GM19463 (cell line): ENCODE results near the gene COL24A1.
"Not testable (repeated sequence)": the region's sequence is repeated elsewhere in the genome, so short reads cannot be mapped to it uniquely, and the experiment has no call there.

Experiments
- ATAC-seq: cut with Tn5 transposase; IDR thresholded peaks from one replicate; pipeline ENCODE4 v1.9.1; 2021; ENCODE audit warnings: mild to moderate bottlenecking, moderate library complexity; ENCODE audit not compliant: unreplicated experiment

The COL24A1 gene

DNA sequence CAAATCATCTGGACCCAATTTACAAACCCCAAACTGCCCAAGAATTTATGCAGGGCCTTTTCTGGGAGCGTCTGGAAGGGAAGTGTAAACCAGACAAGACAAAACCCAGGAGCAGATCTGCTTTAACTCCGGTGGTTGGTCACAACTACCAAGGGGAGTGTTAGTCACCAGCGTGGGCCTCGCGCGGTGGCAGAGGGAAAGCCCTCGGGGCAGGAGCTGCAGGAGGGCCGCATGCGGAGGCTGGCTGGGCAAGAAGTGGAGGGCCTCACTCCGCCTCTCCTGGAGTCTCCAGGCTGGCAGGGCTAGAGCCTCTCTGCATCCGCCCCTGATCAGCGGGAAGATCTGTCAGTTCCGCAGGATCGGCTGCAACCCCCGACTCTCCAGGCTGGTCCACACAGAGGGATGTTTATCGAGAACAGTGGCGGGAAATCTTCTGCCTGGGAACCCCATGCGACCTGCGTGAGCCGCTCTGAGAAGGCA, 2.0 kb downstream of the COL24A1 start:
- no peak for ATAC-seq

DNA sequence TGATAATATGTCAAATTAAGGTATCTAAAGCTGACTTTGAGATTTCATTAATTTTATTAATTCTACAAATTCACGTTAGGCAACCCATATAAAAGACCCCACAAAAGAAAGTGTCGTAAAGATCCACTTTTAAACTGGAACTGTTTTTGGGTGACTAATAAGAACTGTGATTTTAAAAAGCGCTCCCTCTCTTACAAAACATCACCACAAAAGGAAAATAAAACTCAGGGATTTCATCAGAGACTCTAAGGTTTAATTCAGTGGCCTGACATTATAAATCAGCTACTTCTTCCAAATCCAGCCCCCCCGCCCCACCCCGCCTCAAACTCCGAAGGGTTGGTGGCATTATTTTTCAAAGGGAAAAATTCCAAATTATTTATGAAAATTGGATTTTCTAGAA, 2.7 kb downstream of the COL24A1 start:
- ATAC-seq, result no peak

DNA sequence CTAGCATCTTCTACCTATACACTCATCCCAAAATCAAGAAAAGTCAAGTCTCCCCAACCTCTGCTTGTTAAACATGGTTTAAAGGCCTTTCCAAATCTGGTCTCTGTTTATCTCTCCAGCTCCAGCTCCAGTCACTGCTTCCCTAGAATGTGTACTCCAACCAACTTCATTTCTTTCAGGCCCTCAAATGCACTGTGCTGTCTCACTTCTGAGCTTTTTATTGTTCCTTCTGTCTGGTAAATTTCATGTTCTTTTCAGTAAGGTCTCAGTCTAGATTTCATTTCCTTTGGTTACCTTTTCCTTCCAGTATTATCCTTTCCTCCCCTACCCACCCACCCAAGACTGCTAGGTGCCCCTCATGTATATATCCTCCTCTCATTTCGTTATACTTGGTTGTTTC, 3.7 kb downstream of the COL24A1 start:
- ATAC-seq, result no peak

- ATAC-seq, result no peak
Observed at GRCh38 chr1:86151427-86151826, 5.1 kb downstream of the COL24A1 start.

DNA sequence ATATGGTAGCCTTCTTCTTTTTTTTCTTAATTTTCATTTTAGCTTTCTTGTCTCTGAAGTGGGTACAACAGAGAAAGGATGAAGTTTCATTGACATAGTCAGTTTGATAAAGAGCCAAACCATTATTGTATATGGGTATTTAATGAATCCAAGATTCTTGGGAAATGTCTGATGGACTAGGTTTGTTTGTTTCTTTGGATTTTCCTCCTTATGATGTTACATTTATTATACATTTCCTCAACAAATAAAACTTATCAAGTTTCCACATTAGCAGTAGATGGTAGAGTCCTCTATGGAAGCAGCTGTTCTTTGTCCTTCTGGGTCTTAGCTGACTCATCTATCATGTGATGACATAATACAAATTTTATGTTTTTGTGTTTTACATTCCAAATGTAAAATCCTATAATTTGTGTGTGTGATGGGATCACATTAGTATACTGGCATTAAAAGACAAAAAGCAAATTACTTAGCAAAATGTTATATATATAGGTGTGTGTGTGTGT, 6.0 kb downstream of the COL24A1 start:
- no peak for ATAC-seq

GRCh38 chr1:86149591-86149990, 7.0 kb downstream of the COL24A1 start:
- ATAC-seq, result no peak

DNA sequence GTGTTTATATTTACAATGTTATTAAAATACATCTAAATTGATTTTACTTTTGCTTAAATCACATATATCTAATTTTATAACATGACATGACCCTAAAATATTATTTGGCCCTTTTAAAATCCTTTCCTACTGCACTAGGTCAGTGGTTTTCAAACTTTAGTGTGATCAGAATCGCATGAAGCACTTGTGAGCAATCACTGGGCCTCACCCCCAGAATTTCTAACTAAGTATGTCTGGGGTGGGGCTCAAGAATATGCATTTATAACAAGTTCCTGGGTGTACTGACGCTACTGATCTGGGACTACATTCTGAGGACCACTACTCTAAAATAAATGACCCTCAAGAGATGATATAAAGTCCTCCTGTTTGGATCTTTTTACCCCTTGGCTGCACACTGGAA, 8.8 kb downstream of the COL24A1 start:
- ATAC-seq, result no peak

- no peak for ATAC-seq
Observed at GRCh38 chr1:86146566-86146965, 10.0 kb downstream of the COL24A1 start.

DNA sequence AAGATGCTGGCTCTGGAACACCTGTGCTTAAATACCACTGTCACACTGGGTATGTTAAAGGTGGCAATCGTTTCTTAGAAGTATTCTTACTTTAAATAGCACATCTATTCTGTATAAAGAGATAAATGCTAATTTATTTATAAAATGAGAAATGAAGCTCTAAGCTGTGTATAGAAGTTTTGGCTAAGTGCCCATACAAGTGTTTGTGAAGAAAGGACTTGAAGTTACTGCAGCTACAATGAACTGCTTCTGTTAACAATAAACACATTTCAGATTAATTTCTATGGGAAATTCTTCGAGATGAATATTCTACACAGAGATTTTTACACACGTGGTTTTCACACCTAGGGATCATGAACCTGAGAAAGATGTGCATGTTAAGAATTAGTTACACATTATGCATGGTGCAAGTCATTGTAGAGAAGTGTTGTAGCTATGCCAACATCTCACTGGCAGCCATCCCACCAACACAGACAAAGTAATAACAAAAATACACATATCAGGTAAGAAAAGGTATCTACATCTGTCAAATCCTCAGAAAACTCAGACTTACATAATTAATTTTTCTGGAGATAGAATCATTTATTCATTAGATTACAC, 16.2 kb downstream of the COL24A1 start:
- no peak for ATAC-seq

DNA sequence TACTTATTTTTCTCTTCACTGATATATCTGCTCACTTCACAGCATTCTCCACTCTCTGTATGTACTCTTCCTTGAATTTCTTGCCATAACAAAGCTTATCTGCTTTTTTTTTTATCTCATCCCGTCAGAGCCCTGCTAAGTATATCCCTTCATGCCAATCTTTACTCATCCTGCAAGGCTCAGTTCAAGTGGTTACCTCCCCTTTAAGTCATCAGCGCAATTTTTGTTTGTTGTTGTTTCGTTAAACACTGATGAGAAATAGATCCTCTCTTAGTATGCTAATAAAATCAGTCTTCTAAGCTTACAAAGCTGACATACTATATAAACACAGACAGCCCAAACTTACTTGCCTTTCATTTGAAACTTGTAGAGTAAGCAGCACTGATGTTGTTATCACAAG, 17.8 kb downstream of the COL24A1 start:
- no peak for ATAC-seq

DNA sequence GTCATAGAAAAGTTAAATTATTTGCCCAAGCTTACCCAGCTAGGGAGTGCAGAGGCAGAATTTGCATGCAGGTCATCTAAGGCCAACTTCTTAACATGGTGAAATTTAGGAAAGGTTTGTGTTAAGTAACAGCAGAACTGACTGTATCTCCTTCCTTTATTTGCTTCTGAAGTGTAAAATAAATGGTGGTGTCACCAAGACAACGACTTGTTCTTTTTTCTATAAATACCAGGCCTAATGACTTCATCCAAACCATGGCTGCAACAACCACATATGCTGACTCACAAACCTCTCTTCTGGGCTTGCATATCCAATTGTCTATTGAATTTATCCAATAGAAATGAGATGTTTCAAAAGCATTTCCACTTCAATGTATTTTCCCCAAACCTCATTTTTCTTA, 19.1 kb downstream of the COL24A1 start:
- no peak for ATAC-seq

- ATAC-seq, result no peak
Observed at GRCh38 chr1:86119214-86119764, 37.3 kb downstream of the COL24A1 start.

- ATAC-seq, result no peak
Observed at GRCh38 chr1:86114816-86115400, 41.7 kb downstream of the COL24A1 start.

- ATAC-seq, result no peak
Observed at GRCh38 chr1:86114236-86114635, 42.3 kb downstream of the COL24A1 start.

GRCh38 chr1:86111590-86111989, 45.0 kb downstream of the COL24A1 start:
- ATAC-seq, result not testable (repeated sequence)

DNA sequence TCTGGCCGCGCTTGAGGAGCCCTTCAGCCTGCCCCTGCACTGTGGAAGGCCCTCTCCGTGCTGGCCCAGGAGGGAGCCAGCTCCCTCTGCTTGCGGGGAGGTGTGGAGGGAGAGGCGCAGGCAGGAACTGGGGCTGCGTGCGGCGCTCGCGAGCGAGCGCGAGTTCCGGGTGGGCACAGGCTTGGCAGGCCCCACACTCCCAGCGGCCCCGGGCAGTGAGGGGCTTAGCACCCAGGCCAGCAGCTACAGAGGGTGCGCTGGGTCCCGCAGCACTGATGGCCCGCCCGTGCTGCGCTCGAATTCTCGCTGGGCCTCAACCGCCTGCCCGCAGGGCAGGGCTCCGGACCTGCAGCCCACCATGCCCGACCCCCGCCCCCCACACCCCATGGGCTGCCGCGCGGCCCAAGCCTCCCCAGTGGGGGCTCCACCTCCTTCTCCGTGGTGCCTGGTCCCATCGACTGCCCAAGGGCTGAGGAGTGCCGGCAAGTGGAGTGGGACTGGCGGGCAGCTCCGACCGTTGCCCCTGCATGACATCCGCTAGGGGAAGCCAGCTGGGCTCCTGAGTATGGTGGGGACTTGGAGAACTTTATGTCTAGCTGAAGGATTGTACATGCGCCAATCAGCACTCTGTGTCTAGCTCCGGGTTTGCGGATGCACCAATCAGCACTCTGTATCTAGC, 46.0 kb downstream of the COL24A1 start:
- no peak for ATAC-seq

DNA sequence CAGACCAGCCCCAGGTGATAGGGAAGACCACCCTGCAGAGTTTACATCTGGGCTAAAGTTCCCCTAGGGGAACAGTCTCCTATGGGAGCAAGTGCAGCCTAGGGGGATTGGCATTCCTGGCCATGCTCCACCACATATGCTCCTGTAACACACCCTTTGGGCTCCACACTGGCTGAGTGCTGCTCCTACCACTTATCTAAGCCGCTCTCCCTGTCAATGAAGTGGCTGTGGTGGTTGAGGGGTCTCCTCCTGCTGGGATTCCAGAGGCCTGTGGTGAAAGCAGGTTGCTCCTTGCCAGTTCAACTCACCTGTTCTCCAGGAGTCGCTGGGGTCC, 51.1 kb downstream of the COL24A1 start:
- no peak for ATAC-seq

DNA sequence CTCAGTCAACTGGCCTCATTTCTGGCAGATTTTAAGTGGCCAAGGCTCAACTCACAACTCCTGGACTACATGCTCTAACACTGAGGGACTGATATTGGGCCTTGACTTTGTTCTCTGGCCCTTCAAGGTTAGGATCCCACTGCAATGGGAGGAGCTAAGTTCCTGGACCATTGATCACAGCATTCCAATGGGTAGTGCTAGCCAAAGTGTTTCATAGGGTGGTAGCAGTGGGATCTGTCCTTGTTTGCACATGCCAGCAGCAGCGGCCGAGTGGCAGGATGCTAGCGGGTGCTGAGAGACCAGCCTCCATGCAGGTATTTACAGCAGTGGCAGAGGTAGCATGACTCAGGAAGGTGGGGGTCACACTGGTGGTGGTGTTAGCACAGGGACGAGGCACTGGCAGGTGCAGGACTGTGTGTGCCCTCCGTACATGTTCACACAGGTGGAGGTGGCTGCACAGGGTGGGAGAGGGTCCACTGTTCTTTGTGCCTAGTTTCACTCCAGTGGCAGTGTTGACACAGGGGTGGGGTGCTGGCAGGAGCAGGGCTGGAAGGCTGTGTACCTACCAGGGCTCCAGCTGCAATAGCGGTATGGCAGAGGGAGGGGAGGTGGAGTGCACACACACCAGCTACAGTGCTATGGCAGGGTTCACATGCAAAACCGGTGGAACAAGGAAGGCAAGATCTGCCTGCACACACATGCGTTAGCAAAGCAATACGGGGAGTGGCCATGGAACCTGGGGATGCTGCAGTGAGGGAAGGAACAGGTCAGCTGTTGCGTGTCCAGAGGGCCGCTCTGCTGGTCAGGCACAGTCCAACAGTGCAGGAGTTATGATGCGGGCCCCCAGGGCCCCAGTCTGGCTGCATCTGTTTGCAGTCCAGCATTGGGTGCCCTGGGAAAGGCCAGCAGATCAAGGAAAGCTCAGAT, 51.7 kb downstream of the COL24A1 start:
- ATAC-seq, result no peak

DNA sequence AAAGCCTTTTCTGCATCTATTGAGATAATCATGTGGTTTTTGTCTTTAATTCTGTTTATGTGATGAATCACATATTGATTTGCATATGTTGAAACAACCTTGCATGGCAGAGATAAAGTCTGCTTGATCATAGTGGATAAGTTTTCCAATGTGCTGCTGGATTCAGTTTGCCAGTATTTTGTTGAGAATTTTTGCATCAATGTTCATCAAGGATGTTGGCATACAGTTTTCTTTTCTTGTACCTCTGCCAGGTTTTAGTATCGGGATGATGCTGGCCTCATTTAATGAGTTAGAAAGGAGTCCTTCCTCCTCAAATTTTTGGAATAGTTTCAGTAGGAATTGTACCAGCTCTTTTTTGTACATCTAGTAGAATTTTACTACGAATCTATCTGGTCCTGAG, 55.0 kb downstream of the COL24A1 start:
- no peak for ATAC-seq

- ATAC-seq, result no peak
Observed at GRCh38 chr1:86100401-86100800, 56.2 kb downstream of the COL24A1 start.

DNA sequence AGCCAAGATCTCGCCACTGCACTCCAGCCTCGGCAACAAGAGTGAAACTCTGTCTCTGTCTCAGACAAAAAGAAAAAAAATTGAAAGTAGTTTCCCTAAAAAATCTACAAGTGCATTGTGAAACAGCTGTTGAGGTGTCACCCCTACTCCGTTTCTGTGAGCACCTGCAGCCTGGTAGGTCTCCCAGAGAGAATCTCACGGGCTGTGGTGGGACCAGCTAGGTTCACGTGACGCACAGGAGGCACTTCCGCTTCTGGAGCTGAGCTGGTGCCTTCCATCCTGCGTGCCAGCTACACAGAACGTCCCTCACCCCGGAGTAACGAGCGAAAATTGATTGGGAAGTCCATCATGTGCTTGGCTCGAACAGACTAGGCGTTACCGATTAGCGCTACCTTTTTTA, 66.8 kb downstream of the COL24A1 start:
- no peak for ATAC-seq
